IMR-90 (cell line): Measurements from ENCODE around the gene TMEM37. TPM values are rescaled to one million over a fixed set of nuclear protein-coding genes. Genes with fewer than 3 reads are reported as not detected.

Experiments
- ATAC-seq: fragments of 200-7000 bp; cut with Tn5 transposase; 2 replicates; pipeline ENCODE4 v1.9.1; 2020; ENCODE audit warnings: low read depth, mild to moderate bottlenecking, moderate library complexity
- BruUV-seq: library from RNA; stranded (reverse); fragments of 400-500 nt; replicated peaks from 2 replicates; lab custom pipeline; 2021; lab: Mats Ljungman, UMichigan
- CTCF ChIA-PET: fragments of 300-600 bp; formaldehyde crosslinking; extraction: SDS; loops from one replicate; lab custom pipeline; 2021; ENCODE audit warnings: antibody characterized with exemption; lab: Yijun Ruan, JAX
- POLR2A ChIA-PET: fragments of 300-600 bp; sonication (Branson Sonifier 250); formaldehyde crosslinking; loops from one replicate; lab custom pipeline; 2022; ENCODE audit warnings: antibody characterized with exemption; ENCODE audit not compliant: unreplicated experiment; lab: Charles Lee
- DNase-seq: peaks from one replicate; pipeline ENCODE4 v3.0.0; 2013
- H2AFZ ChIP-seq: replicated peaks from 2 replicates; pipeline ENCODE3; 2013; ENCODE audit warnings: low read length, mild to moderate bottlenecking; ENCODE audit not compliant: poor library complexity
- H2AK5ac ChIP-seq: 2 replicates; pipeline ENCODE4 v1.6.1; 2013; ENCODE audit warnings: low read depth, low read length, inconsistent platforms
- H2AK9ac ChIP-seq: replicated peaks from 2 replicates; pipeline ENCODE3; 2013; ENCODE audit warnings: mild to moderate bottlenecking, low read depth, low read length, moderate library complexity; ENCODE audit not compliant: poor library complexity
- H2BK120ac ChIP-seq: 2 replicates; pipeline ENCODE4 v1.6.1; 2013; ENCODE audit warnings: low read depth, low read length, inconsistent platforms
- H2BK15ac ChIP-seq: 3 replicates; pipeline ENCODE4 v1.6.1; 2013; ENCODE audit warnings: low read depth, low read length, inconsistent platforms
- H2BK20ac ChIP-seq: 2 replicates; pipeline ENCODE4 v1.6.1; 2013; ENCODE audit warnings: low read depth, mild to moderate bottlenecking, inconsistent platforms, low read length, moderate library complexity
- H2BK5ac ChIP-seq: 2 replicates; pipeline ENCODE4 v1.6.1; 2013; ENCODE audit warnings: mild to moderate bottlenecking, low read depth, low read length, inconsistent platforms; ENCODE audit not compliant: poor library complexity, severe bottlenecking
- H3K14ac ChIP-seq: replicated peaks from 2 replicates; pipeline ENCODE4 v1.6.1; 2013; ENCODE audit warnings: low read depth, low read length, inconsistent platforms
- H3K18ac ChIP-seq: 2 replicates; pipeline ENCODE4 v1.6.1; 2013; ENCODE audit warnings: low read depth, low read length, control low read depth
- H3K23ac ChIP-seq: 2 replicates; pipeline ENCODE4 v1.6.1; 2013; ENCODE audit warnings: low read depth, low read length, inconsistent platforms
- H3K27ac ChIP-seq: 2 replicates; pipeline ENCODE4 v1.5.1; 2013; ENCODE audit warnings: mild to moderate bottlenecking, control low read depth, low read length; ENCODE audit not compliant: insufficient read depth
- H3K27me3 ChIP-seq: 2 replicates; pipeline ENCODE4 v1.6.1; 2013; ENCODE audit warnings: low read length; ENCODE audit not compliant: control insufficient read depth, insufficient read depth
- H3K36me3 ChIP-seq: 2 replicates; pipeline ENCODE4 v1.6.1; 2013; ENCODE audit warnings: low read length, mixed read lengths; ENCODE audit not compliant: control insufficient read depth, insufficient read depth
- H3K4ac ChIP-seq: 2 replicates; pipeline ENCODE4 v1.6.1; 2013; ENCODE audit warnings: low read depth, low read length, inconsistent platforms
- H3K4me1 ChIP-seq: 2 replicates; pipeline ENCODE4 v1.6.1; 2013; ENCODE audit warnings: low read length, mixed read lengths; ENCODE audit not compliant: control insufficient read depth, insufficient read depth
- H3K4me2 ChIP-seq: 2 replicates; pipeline ENCODE4 v1.6.1; 2013; ENCODE audit warnings: low read depth, mild to moderate bottlenecking, control low read depth, low read length, moderate library complexity
- H3K4me3 ChIP-seq: 2 replicates; pipeline ENCODE4 v1.5.1; 2013; ENCODE audit warnings: low read depth, mild to moderate bottlenecking, control low read depth, low read length, moderate library complexity; ENCODE audit not compliant: insufficient read depth
- H3K56ac ChIP-seq: 2 replicates; pipeline ENCODE4 v1.6.1; 2013; ENCODE audit warnings: low read length, inconsistent platforms; ENCODE audit not compliant: insufficient read depth; ENCODE audit errors: extremely low read depth
- H3K79me1 ChIP-seq, 2 experiments: 2 replicates each; pipeline ENCODE4 v1.6.1; 2013; ENCODE audit warnings: low read length in 2 of 2, inconsistent platforms in 1 of 2, low read depth in 1 of 2
- H3K9ac ChIP-seq: 2 replicates; pipeline ENCODE4 v1.6.1; 2013; ENCODE audit warnings: low read depth, low read length, control low read depth
- H3K9me1 ChIP-seq: 2 replicates; pipeline ENCODE4 v1.6.1; 2013; ENCODE audit warnings: low read length, inconsistent platforms; ENCODE audit not compliant: insufficient read depth
- H3K9me3 ChIP-seq: 2 replicates; pipeline ENCODE4 v1.6.1; 2013; ENCODE audit warnings: low read length; ENCODE audit not compliant: control insufficient read depth, insufficient read depth
- H4K20me1 ChIP-seq: 2 replicates; pipeline ENCODE4 v1.6.1; 2013; ENCODE audit warnings: low read length, inconsistent platforms; ENCODE audit not compliant: insufficient read depth
- H4K5ac ChIP-seq: 2 replicates; pipeline ENCODE4 v1.6.1; 2013; ENCODE audit warnings: mild to moderate bottlenecking, low read depth, low read length, control low read depth
- H4K8ac ChIP-seq, 2 experiments: 2 replicates each; pipeline ENCODE4 v1.6.1; 2013; ENCODE audit warnings: low read depth in 2 of 2, low read length in 2 of 2, control low read depth in 1 of 2, inconsistent platforms in 1 of 2
- H4K91ac ChIP-seq: 2 replicates; pipeline ENCODE4 v1.6.1; 2013; ENCODE audit warnings: low read depth, low read length, inconsistent platforms; ENCODE audit not compliant: insufficient read depth
- BHLHE40 ChIP-seq: fragments of 150-350 bp; IDR thresholded peaks from 2 replicates; pipeline ENCODE4 v1.6.1; 2016; ENCODE audit warnings: mild to moderate bottlenecking, low read depth, low read length
- CEBPB ChIP-seq: IDR thresholded peaks from 2 replicates; pipeline ENCODE4 v1.6.1; 2012; ENCODE audit warnings: low read depth, low read length, improper control_type of control experiment
- CHD1 ChIP-seq: IDR thresholded peaks from 2 replicates; pipeline ENCODE4 v1.6.1; 2012; ENCODE audit warnings: low read depth, low read length, improper control_type of control experiment
- ELK1 ChIP-seq: fragments of 150-350 bp; IDR thresholded peaks from 2 replicates; pipeline ENCODE4 v1.6.1; 2016; ENCODE audit warnings: low read depth, mild to moderate bottlenecking, low read length, moderate library complexity, borderline replicate concordance
- FOS ChIP-seq: fragments of 150-350 bp; IDR thresholded peaks from 2 replicates; pipeline ENCODE4 v1.6.1; 2016; ENCODE audit warnings: low read depth, low read length
- MXI1 ChIP-seq: IDR thresholded peaks from 2 replicates; pipeline ENCODE4 v1.6.1; 2012; ENCODE audit warnings: low read depth, mild to moderate bottlenecking, low read length, moderate library complexity, borderline replicate concordance
- NFE2L2 ChIP-seq: fragments of 150-350 bp; IDR thresholded peaks from 2 replicates; pipeline ENCODE4 v1.6.1; 2016; ENCODE audit warnings: low read depth, mild to moderate bottlenecking, low read length
- POLR2A ChIP-seq: IDR thresholded peaks from 2 replicates; pipeline ENCODE4 v1.6.1; 2012; ENCODE audit warnings: mild to moderate bottlenecking, low read depth, low read length
- SMC3 ChIP-seq: fragments of 150-350 bp; IDR thresholded peaks from 2 replicates; pipeline ENCODE4 v1.6.1; 2016; ENCODE audit warnings: low read depth, mild to moderate bottlenecking, antibody characterized with exemption, low read length, moderate library complexity
- WGBS, 2 experiments: methylation state at CpG; one replicate each; pipeline versions ENCODE4 v1.1.5 to v1.1.7; 2013; ENCODE audit warnings: missing lambda C conversion rate in 2 of 2; ENCODE audit not compliant: insufficient read length in 1 of 2; ENCODE audit errors: extremely low coverage in 2 of 2; 5-methylcytosine and 5-hydroxymethylcytosine counted together
- dilution Hi-C: fragments of 300-500 bp; cut with HindIII; formaldehyde crosslinking; loops from one replicate; pipeline ENCODE4 v1.14.3; 2018; ENCODE audit warnings: low sequenced_read_pairs; ENCODE audit not compliant: unreplicated experiment
- in situ Hi-C: fragments of 300-500 bp; cut with MboI; formaldehyde crosslinking; loops from 3 replicates; pipeline ENCODE4 v1.14.3; 2019; ENCODE audit warnings: low sequenced_read_pairs, inconsistent platforms, mixed read lengths
- intact Hi-C: fragments of 100-400 bp; cut with micrococcal nuclease; formaldehyde crosslinking; loops from 2 replicates; pipeline ENCODE4 v1.10.0; 2022
- polyA plus RNA-seq, 3 experiments: library from polyadenylated mRNA; depleted of rRNA; stranded (reverse); fragments of >200 nt; gene quantifications; 2 replicates each; pipeline ENCODE4 v1.2.3, GENCODE V29; 2012; ENCODE audit warnings: low replicate concordance in 1 of 3
- total RNA-seq: library from RNA; depleted of rRNA; stranded (reverse); fragments of >200 nt; gene quantifications from 2 replicates; pipeline ENCODE4 v1.2.3, GENCODE V29; 2012

The TMEM37 gene
- total and polyA plus RNA-seq, 2 of the 4 experiments (the other 2 are of a cell fraction): under 0.01 to 0.39 TPM

- dilution Hi-C loops: no loop called here
- Histone ChIP-seq H3K23ac (no peak overlapping the region), H2AK5ac (no peak overlapping the region), H3K79me1 (no peaks in the 10 kb centered on the region), H4K5ac (no peak overlapping the region), H3K4me3 (no peak overlapping the region), H3K27me3 (peaks cover 10% of the 10 kb centered on the region), H3K4me1 (no peaks in the 10 kb centered on the region), H3K4me2 (no peak overlapping the region), H3K36me3 (no peaks in the 10 kb centered on the region), H3K56ac (no peak overlapping the region), H2BK15ac (no peak overlapping the region), H3K9ac (no peak overlapping the region), H3K9me3 (no peaks in the 10 kb centered on the region), H3K9me1 (no peaks in the 10 kb centered on the region), H3K4ac (no peak overlapping the region), H2BK120ac (no peak overlapping the region), H3K14ac (no peak overlapping the region), H3K27ac (no peak overlapping the region), H4K91ac (no peak overlapping the region), H4K8ac (no peak overlapping the region), H2BK20ac (no peak overlapping the region), H3K18ac (no peak overlapping the region), H2BK5ac (no peak overlapping the region), H2AFZ (no peak overlapping the region), H4K20me1 (no peaks in the 10 kb centered on the region), H2AK9ac (no peak overlapping the region)
- ChIA-PET POLR2A (no interaction called here), CTCF (interaction anchor here (0.6 kb wide), 1 partner anchor 311 kb away, joined by 3 read pairs; no protein-coding TSS in a partner anchor)
- DNase-seq (no peak), ATAC-seq (no peak)
- TF ChIP-seq CHD1 (no peak), SMC3 (no peak), ELK1 (no peak), NFE2L2 (no peak), FOS (no peak), CEBPB (no peak), POLR2A (no peak), BHLHE40 (no peak), MXI1 (no peak)
- in situ Hi-C loops: no loop called here
- BruUV-seq: no TSS peak
- intact Hi-C loops: no loop called here
- WGBS, 2 experiments: no CpG with 5 or more reads among the region's 3 CpGs
Measured at GRCh38 chr2:119449521-119449920, 17.9 kb downstream of the TMEM37 start.
